Central memory CD4-positive, alpha-beta T cell (primary cell): ENCODE data around the gene C5AR2.
"Not testable (repeated sequence)": the region's sequence is repeated elsewhere in the genome, so short reads cannot be mapped to it uniquely, and the experiment has no call there.

Experiments used
- DNase-seq: peaks from one replicate; pipeline ENCODE4 v3.0.0; 2022

C5AR2 gene

GRCh38 chr19:47324502-47324901, 7.5 kb upstream of the C5AR2 start:
- DNase-seq = no peak

GRCh38 chr19:47330466-47330869, 1.5 kb upstream of the C5AR2 start:
- no peak for DNase-seq

GRCh38 chr19:47331490-47331889, 485 bp upstream of the C5AR2 start:
- DNase-seq = no peak

GRCh38 chr19:47336765-47337718, 5.1 kb downstream of the C5AR2 start:
- not testable (repeated sequence) for DNase-seq

- DNase-seq = no peak
Measured at GRCh38 chr19:47339196-47339880, 7.4 kb downstream of the C5AR2 start.

- no peak for DNase-seq
Measured at GRCh38 chr19:47340477-47341208, 8.7 kb downstream of the C5AR2 start.

GRCh38 chr19:47341734-47342133, 9.8 kb downstream of the C5AR2 start:
- DNase-seq = no peak

- no peak for DNase-seq
Measured at GRCh38 chr19:47343194-47343802, 11.3 kb downstream of the C5AR2 start.

- DNase-seq = no peak
Measured at GRCh38 chr19:47344425-47344824, 12.4 kb downstream of the C5AR2 start.

- not testable (repeated sequence) for DNase-seq
Measured at GRCh38 chr19:47346024-47346423, 14.0 kb downstream of the C5AR2 start.

- peak; percentile 99 for DNase-seq
Measured at GRCh38 chr19:47348819-47349795, 17.1 kb downstream of the C5AR2 start, which contains the start of gene DHX34. TSS of gene DHX34 (plus strand) at chr19:47349315. CDS start at chr19:47353031, 3,716 bp downstream.

- no peak for DNase-seq
Measured at GRCh38 chr19:47350630-47351029, 18.7 kb downstream of the C5AR2 start.

- no peak for DNase-seq
Measured at GRCh38 chr19:47351548-47351947, 19.6 kb downstream of the C5AR2 start.

- no peak for DNase-seq
Measured at GRCh38 chr19:47352095-47352494, 20.1 kb downstream of the C5AR2 start.

GRCh38 chr19:47353307-47353712, 21.3 kb downstream of the C5AR2 start:
- DNase-seq = no peak

- no peak for DNase-seq
Measured at GRCh38 chr19:47356900-47357299, 24.9 kb downstream of the C5AR2 start.

- no peak for DNase-seq
Measured at GRCh38 chr19:47357788-47358680, 26.1 kb downstream of the C5AR2 start.

GRCh38 chr19:47358936-47359335, 27.0 kb downstream of the C5AR2 start:
- DNase-seq = no peak

GRCh38 chr19:47362321-47362720, 30.3 kb downstream of the C5AR2 start:
- DNase-seq = no peak
